GM19238 (cell line): ENCODE data around the gene IRF3.
A peak's percentile ranks its signal among the peaks of the same experiment; 100 is the strongest.

Experiments used
- DNase-seq: peaks from one replicate; pipeline ENCODE4 v3.0.0; 2011; ENCODE audit warnings: low spot score; ENCODE audit not compliant: insufficient read length

IRF3 gene

DNA sequence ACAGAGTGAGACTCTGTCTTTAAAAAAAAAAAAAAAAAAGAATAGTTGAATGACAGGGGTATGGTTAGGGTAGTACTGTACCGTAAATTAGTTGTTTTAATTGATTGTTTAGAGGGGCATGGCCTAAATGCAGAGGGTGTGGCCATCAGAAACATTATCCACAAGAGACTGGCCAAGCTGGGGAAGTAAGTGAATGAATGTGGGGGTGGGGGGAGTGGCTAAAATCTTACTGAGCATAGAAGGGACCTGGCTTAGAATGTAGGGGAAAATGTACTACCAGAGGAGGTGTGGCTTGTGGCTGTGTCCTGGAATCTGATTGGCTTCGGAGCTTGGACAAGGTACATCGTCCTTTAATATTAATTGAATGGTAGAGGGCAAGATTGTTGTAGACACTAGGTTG is 3.9 kb upstream of the IRF3 start:
- DNase-seq, result no peak

DNA sequence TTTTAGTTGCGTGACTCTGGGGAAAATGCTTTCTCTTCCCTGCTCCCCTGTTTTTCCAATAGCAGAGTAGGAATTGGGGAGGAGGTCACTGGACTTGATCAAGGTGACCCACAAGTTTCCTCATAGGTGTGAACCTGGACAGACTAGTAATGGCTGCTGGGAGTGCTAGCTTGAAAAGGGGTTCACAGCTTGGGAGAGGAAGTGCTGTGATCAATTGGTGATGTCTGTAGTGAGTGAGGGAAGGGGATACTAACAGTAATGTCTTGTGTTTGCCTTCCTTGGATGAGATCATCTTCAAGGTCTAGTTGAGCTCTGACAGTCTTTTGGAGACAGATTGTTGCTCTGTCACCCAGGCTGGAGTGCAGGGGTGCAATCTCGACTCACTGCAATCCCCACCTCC is 1.8 kb upstream of the IRF3 start:
- DNase-seq, result no peak

DNA sequence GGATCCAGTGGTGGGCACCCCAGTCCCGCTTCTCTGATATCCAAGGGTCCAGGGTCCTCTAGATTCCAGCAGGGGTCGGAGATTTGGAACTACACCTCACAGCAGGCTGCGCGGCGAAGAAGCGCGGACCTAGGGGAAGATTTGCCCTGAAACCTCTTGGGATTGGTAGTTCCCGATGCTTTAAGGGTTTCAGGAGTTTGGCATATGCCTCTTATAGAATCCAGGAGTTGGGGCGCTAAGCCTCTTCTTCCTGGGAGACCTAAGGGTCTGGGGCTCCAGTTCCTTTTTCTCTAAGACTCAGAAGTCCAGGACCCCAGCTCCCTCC is 425 bp upstream of the IRF3 start:
- no peak for DNase-seq

DNA sequence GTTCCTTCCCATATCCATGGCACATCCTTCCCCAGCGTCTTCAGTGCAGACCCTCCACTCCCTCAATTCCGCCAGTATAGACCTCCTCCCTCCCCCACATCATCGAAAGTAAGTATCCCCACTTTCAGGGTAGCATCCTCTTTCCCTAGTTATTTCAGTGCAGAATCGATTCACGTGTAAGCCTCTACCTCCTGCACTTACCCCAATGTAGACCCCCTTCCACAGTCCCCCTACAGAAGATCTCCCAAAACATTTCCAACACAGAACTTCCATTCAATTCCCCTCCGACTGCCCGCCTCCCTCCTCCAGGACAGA is 664 bp downstream of the IRF3 start:
- no peak for DNase-seq

DNA sequence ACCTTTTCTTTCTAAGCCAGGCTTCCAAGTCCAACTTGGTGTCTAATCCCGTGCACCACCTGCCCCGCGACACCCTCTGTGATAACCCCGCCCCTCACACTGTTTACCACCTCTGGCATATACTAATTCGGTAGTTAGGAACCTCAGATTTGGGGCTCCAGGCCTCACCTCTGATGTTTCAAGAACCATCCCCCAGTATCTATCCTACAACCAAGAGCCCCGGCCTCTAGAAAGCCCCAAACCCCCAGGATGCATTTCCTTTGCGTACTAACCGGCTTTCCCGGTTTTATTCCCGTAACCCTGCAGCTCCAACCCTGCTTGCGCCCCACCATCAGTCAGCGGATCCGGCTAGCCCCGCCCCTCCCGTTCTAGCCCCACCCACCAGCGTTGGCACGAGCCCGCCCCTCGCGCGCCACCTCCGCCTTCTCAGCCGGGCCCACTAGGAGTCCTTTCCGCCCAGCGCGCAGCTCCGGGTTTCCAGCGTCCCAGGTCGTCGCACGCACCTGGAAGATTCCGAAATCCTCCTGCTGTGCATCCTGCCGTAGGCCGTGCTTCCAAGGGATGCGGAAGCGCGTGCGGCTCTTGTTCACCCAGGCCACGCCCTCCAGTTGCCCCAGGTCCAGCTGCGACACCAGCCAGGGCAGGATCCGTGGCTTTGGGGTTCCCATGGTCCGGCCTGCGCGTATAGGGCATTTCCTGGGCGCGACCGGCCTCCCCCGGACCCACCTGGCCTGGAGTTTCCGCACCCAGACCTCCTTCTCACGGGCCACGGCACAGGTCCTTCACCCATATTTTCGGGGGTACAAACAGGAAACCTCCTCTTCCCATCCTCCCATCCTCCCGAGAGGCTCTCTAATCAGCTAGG is 1.3 kb downstream of the IRF3 start:
- DNase-seq, result peak; percentile 90

DNA sequence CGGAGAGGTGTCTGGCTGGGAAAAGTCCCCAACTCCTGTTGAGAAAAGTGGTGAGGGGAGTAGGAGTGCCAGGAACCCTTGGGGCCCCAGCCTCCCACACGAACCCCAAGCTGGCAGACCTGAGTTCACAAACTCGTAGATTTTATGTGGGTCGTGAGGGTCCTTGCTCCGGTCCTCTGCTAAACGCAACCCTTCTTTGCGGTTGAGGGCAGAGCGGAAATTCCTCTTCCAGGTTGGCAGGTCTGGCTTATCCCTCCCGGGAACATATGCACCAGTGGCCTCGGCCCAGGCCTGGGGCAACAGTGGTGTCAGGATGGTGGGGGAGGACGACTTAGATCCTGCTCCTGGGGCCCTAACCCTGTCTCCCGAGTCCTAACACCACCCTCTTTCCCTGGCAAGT is 2.4 kb downstream of the IRF3 start:
- DNase-seq, result no peak

DNA sequence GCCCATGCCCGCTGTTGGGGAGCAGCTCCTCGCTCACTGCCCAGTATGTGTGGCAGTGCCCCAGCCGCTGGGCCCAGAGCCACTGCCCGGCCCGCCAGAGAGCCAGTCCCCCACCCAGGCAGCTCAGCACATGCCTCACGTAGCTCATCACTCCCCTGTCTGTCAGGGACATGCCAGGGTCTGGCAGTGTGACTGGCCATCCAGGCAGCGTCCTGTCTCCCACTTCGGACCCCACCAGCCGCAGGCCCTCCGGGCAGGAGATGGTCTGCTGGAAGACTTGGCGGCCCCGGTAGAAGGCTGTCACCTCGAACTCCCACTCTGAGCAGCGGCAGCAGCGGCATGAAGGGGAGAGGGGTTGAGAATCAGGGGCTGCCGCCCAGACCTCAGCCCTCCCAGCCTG is 3.6 kb downstream of the IRF3 start:
- DNase-seq, result no peak

DNA sequence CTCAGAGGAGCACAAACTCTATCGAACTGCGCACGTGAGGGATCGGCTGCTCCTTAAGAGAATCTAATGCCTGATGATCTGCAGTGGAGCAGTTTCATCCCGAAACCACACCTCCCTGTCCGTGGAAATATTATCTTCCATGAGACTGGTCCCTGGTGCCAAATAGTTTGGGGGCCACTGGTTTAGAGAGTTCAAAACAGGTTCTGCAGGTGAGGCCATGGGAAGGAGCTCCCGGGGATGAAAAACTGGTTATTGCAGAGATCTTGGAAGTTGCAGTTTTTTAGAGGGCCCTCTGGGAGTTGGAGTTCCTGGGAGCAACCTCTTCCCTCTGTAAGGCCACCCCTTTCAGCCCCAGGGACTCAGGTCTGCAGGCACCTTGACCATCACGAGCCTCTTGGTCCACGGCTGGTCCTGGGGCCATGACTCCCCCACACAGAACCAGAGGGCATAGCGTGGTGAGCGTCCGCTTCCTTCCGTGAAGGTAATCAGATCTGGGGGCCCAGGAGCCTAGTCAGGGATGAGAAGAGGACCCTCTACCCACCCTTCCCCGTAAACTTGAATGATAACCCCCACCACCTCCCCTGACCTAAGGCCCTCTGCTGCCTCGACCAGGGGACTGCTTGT is 5.2 kb downstream of the IRF3 start:
- no peak for DNase-seq

DNA sequence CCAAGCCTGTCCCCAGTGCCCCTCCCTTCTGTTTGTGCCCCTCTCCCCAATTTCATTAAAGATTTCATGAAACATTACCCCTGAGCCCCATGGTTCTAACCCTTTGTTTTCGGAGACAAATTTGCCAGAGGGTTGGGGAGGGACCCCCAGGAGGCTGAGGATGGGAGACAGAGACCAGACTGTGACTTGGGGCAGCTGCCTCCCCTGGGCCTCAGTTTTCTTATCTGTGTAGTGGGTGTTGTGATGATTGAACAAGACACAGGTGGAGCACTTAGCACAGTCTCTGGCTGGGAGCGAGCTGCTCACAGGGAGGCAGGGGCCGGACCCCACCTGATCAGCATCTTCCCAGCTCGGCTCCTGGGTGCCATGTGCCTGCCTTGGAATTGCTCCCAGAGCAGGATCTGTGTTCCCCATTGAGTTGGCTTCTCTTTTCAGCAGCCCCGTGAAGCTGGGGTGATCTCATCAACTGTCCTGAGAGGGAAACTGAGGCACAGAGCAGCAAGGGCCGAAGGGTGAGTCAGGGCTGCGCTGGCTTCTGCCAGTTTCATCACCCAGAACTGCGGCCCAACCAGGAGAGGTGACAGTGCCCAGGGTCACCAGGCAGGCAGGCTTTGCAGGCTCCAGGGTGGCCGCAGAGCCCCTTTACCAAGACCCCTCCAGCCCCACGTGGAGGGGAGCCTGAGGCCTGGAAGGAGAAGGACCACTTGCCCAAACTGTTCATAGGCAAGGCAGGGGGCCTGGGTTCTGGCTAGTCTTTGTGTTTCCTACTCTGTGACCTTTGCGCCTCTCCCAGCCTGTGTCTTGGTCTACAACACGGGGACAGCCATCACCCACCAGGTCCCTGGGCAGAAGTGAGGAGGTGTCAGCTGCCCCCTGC is 6.9 kb downstream of the IRF3 start:
- DNase-seq, result no peak

DNA sequence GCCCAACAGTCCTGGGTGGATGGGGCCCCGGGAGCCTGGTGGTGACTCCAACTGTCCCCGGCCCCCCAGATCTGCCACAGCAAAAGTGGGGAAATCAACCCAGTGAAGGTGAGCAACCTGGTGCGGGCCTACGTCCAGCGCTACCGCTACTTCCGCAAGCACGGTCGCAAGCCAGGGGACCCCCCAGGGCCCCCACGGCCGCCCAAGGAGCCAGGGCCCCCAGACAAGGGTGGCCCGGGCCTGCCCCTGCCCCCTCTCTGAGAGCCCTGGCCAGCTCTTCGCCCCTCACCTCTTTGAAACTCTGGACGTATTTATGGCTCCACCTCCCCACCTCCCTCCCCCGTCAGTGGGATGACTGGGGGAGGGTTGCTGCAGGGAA is 7.5 kb downstream of the IRF3 start:
- no peak for DNase-seq

DNA sequence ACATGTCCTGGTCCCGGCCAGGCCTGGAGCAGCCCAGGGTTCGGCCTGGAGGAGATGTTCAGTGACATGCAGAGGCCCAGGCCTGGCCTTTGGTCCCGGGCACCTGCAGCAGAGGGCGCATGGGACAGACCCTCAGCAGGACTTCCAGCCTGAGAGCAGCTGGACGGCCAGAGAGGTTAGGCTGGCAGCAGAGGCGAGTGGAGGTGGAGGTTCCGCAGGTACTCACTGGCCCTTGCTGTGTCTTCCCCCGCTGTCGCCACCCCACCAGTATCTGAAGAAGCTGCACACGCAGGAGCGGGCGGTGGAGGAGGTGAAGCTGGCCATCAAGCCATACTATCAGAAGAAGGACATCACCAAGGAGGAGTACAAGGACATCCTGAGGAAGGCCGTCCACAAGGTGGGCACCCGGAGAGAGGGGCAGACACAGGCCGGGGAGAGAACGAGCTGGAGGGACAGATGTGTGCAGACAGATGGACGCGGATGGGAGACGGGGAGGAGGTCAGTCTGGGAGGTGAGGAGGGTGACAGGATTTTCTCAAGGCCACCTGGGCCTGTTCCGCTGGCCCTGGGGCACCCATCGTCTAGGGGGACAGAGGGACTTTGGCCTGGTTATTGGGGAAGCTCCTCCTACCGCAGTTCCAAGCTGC is 8.0 kb downstream of the IRF3 start:
- no peak for DNase-seq

DNA sequence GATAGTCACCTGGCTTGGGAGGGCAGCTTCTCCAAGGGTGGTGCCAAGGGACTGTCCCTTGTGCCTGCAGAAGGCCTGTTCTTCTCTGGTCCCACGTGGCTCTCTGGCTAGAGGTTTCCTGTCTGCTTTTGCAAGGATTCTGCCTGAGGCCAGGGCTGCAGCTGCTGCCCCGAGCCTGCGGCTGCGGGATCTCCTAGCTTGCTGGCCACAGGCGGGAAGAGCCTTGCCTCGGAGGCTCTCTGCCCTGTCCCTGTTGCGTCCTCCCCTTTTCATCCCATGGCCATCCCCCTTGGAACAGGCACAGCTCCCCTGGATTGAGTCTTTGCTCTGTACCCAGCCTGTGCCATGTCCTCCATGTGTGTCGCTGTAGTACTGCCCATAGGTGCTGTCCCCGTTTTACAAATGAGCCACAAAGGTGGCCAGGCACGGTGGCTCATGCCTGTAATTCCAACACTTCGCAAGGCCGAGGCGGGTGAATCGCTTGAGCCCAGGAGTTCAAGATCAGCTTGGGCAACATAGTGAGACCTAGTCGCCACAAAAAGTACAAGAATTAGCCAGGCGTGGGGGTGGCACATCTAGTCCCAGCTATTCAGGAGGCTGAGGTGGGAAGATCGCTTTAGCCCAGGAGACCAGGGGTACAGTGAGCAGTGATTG is 9.1 kb downstream of the IRF3 start:
- no peak for DNase-seq

DNA sequence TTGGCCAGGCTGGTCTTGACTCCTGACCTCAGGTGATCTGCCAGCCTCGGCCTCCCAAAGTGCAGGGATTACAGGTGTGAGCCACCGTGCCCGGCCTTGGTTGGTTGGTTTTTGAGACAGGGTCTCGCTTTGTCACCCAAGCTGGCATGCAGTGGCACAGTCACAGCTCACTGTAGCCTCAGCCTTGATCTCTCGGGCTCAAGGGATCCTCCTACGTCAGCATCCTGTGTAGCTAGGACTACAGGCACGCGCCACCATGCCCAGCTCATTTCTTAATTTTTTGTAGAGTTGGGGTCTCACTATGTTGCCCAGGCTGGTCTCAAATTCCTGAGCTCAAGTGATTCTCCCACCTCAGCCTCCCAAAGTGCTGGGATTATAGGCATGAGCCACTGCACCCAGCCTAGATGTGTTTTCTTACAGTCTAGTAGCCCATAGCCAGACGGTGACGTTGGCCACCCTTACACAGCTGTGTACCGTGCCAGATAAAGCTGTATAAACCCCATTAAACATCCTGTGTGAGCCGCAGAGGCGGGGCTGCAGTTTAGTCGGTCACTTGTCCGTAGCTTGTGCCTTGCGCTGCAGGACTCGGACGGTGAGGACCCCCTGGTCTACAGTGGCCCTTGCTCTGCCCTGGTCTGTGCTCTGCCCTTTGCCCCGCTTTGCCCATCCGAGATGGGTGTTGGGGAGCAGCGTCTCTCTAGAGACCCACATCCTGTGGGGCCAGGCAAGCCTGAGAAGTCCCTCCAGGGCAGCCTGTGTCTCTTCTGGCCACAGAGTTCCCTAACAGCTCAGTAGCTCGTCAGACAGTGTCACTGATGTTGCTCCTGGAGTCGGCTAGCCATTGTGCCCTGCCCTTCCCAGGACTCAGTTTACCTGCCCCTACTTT is 9.8 kb downstream of the IRF3 start:
- no peak for DNase-seq

DNA sequence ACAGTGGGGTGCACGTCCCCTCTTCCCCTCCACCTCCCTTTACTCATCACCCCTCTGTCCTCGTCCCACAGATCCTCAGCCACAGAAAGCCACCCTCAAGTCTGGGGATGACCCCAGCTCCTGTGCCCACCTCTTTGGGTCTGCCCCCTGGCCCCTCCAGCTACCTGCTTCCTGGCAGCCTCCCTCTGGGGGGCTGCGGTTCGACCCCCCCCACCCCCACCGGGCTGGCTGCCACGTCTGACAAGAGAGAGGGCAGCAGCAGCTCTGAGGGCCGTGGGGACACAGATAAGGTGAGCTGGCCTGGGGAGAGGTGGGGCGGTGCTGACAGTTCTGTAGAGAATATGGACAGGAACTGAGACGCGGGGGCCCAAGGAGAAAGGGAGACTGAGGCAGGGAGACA is 11.1 kb downstream of the IRF3 start:
- no peak for DNase-seq

DNA sequence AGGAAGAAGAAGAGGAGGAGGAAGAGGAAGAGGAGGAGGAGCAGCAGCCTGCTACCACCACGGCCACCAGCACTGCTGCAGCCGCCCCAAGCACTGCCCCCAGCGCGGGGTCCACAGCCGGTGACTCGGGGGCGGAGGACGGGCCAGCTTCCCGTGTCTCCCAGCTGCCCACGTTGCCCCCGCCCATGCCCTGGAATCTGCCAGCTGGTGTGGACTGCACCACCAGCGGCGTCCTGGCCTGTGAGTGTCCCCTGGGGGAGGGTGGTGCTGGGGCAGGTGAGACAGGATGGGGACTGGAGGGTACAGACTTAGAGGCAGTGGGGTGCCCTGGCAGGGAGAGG is 12.2 kb downstream of the IRF3 start:
- DNase-seq, result no peak

DNA sequence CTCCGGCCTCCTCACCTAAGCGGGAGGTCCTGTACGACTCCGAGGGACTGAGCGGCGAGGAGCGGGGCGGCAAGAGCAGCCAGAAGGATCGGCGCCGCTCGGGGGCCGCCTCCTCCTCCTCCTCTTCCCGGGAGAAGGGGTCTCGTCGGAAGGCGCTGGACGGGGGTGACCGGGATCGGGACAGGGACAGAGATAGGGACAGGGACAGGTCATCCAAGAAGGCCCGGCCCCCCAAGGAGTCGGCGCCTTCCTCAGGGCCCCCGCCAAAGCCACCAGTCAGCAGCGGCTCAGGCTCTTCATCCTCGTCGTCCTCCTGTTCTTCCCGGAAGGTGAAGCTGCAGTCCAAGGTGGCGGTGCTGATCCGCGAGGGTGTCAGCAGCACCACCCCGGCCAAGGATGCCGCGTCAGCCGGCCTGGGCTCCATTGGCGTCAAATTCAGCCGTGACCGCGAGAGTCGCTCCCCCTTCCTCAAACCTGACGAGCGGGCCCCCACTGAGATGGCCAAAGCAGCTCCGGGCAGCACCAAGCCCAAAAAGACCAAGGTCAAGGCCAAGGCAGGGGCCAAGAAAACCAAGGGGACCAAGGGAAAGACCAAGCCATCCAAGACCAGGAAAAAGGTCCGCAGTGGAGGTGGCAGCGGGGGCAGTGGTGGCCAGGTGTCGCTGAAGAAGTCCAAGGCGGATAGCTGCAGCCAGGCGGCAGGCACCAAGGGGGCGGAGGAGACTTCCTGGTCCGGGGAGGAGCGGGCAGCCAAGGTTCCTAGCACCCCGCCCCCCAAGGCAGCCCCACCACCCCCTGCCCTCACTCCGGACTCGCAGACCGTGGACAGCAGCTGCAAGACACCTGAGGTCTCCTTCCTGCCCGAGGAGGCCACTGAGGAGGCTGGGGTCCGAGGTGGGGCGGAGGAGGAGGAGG is 12.8 kb downstream of the IRF3 start:
- no peak for DNase-seq

DNA sequence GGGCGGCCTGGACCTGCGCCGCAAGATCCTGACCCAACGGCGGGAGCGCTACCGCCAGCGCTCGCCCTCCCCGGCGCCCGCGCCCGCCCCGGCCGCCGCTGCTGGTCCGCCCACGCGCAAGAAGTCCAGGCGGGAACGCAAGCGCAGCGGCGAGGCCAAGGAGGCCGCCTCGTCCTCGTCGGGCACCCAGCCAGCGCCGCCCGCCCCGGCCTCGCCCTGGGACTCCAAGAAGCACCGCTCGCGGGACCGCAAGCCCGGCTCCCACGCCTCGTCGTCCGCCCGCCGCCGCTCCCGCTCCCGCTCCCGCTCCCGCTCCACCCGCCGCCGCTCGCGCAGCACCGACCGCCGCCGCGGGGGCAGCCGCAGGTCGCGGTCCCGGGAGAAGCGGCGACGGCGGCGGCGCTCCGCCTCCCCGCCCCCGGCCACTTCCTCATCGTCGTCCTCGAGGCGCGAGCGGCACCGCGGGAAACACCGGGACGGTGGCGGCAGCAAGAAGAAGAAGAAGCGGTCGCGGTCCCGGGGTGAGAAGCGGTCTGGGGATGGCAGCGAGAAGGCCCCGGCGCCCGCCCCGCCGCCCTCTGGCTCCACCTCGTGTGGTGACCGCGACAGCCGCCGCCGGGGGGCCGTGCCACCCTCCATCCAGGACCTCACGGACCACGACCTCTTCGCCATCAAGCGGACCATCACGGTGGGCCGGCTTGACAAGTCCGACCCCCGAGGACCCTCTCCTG is 13.7 kb downstream of the IRF3 start:
- no peak for DNase-seq

DNA sequence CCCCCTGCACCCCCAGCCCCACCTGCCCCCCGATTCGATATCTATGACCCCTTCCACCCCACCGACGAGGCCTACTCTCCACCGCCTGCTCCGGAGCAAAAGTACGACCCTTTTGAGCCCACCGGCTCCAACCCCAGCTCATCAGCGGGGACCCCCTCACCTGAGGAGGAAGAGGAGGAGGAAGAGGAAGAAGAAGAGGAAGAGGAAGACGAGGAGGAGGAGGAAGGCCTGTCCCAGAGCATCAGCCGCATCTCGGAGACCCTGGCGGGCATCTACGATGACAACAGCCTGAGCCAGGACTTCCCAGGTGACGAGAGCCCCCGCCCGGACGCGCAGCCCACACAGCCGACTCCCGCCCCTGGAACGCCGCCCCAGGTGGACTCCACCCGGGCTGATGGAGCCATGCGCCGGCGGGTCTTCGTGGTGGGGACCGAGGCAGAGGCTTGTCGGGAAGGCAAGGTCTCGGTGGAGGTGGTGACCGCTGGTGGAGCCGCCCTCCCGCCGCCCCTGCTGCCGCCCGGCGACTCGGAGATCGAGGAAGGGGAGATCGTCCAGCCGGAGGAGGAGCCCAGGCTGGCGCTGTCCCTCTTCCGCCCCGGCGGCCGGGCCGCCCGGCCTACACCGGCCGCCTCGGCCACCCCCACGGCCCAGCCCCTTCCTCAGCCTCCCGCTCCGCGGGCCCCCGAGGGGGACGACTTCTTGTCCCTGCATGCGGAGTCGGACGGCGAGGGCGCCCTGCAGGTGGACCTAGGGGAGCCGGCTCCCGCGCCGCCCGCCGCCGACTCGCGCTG is 14.4 kb downstream of the IRF3 start:
- no peak for DNase-seq
